K562 (cell line): ENCODE data around the gene SCFD2.

Experiments
- TCF7 ChIP-seq: sonication (generic); IDR thresholded peaks from 2 replicates; pipeline ENCODE4 v1.6.1; 2016; ENCODE audit warnings: antibody characterized with exemption, borderline replicate concordance
- ZNF184 ChIP-seq: sonication (generic); formaldehyde crosslinking; IDR thresholded peaks from 2 replicates; pipeline ENCODE4 v1.5.0; 2020; ENCODE audit warnings: missing genetic modification reagents

GRCh38 chr4:52949336-52949735, 416.5 kb downstream of the SCFD2 start:
- TF ChIP-seq ZNF184 (CRISPR knock-in tag) = no peak
- TF ChIP-seq TCF7 = no peak
